NCI-H446 treated with DMSO at 0.1 percent for 48 hours (cell line): ENCODE results near the gene ATR.
"Not testable (repeated sequence)": the region's sequence is repeated elsewhere in the genome, so short reads cannot be mapped to it uniquely, and the experiment has no call there.

Experiments used
- DNase-seq: peaks from one replicate; lab custom pipeline; 2025; lab: John Stamatoyannopoulos, UW

Gene ATR

DNA sequence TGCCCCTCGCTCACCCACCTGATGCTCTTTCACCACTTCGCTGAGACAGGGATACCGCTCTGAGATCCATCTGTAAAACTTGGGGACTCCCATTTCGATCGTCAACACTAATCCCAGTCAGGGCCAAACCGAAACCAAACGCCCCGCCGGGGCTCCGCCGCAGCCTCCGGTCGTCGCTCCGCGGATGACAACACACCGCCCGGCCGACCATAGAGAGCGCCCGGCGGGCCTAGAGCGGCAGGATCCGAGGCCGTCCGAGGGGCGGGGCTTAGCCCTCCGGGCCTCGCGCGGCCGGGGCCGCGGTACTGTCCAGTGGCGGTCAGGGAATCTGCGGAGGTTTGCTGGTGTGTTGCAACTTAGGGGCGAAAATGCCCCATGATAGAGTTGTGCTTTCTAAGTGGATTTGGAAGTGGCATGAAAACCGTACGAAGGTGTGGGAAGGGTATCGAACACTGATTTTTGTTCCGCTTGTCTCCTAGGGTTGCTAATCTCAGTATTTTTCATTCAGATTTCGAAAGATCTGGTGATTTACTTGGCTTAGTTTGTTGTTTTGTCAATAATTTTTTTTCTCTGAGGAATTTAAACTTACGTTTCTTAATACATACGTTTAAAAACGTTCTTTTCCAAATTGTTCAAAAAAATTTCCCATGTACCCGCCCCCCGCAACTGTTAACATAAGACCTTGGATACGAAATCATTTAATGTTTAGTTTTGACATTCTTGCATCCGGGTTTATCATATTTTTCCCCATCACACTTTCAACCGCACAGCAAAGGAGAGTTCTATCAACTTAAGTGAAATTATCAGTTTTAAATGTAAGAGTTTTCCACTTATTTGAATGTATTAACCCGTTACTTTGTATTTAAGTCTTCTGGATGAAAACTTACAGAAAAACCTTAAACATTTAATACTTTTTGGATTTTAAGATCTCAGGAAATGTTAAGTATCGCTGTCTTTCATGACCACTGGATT lies 130.4 kb downstream of the ATR start, which contains the start of gene XRN1:
Gene XRN1 (minus strand): TSS at position 186 of the 972 bp plus-strand sequence. CDS start 93 bp downstream, at position 93.
- DNase-seq = peak; percentile 74

DNA sequence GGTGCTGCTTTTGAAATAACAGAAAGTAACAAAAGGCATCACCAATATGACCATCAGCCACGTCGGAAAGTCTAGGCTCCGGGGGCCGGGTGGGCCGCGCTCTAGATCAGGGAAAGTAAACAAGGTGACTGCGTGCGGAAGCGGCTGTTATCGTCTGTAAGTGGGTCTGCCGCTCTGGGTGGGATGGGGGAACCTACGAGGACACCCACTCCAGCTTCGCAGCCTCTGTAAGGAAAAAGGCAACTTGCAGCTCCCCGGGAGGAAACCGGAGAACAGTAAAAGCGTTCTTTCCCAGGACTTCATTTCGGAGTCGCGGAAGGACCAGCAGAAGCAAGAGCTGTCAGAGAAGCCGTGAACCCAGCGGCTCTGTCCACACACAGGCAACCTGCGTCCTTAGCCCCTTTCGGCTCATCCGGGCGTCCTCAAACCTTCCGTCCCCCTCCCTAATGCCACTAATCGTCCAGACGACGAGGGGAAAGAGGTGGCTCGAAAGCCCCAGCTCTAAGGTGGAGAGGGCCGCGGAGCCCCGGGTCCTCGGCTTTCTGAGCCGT lies 131.2 kb downstream of the ATR start:
- no peak for DNase-seq

DNA sequence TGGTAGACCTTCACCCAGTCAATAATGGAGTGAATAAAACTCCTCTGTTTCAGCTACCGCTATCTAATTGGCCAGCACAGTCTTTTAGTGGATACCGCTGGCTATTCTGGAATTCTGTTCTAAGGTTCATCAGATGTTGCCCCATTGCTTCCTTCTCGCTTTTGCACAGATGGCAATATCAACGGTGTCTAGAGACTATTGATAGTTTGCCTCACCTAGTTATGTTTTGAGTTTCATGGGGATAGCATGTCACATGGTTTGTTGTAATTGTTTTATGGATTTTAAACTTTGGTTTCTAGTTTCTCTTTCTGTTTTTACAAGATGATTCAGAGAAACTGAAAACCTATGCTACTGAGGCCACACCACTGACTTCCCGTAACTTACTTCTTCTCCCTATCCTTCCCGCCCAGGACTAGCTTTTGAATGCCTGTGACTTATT lies 132.7 kb downstream of the ATR start:
- no peak for DNase-seq

DNA sequence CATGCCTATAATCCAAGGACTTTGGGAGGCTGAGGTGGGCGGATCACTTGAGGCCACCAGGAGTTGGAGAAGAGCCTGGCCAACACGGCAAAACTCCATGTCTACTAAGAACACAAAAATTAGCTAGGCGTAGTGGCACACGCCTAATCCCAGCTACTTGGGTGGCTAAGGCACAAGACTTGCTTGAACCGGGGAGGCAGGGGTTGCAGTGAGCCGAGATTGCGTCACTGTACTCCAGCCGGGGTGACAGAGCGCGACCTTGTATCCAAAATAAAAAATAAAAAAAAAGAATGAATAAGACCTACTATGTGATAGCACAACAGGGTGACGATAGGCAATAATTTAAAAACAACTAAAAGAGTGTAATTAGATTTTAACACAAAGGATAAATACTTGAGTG lies 134.2 kb downstream of the ATR start:
- no peak for DNase-seq

DNA sequence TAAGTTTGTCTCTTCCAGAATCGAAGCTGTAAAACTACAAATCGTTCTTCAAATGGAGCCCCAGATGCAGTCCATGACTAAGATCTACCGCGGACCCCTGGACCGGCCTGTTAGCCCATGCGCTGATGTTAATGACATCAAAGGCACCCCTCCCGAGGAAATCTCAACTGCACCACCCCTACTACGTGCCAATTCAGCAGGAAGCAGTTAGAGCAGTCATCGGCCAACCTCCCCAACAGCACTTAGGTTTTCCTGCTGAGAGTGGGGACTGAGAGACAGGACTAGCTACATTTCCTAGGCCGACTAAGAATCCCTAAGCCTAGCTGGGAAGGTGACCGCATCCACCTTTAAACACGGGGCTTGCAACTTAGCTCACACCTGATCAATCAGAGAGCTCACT lies 135.5 kb downstream of the ATR start:
- DNase-seq = not testable (repeated sequence)

DNA sequence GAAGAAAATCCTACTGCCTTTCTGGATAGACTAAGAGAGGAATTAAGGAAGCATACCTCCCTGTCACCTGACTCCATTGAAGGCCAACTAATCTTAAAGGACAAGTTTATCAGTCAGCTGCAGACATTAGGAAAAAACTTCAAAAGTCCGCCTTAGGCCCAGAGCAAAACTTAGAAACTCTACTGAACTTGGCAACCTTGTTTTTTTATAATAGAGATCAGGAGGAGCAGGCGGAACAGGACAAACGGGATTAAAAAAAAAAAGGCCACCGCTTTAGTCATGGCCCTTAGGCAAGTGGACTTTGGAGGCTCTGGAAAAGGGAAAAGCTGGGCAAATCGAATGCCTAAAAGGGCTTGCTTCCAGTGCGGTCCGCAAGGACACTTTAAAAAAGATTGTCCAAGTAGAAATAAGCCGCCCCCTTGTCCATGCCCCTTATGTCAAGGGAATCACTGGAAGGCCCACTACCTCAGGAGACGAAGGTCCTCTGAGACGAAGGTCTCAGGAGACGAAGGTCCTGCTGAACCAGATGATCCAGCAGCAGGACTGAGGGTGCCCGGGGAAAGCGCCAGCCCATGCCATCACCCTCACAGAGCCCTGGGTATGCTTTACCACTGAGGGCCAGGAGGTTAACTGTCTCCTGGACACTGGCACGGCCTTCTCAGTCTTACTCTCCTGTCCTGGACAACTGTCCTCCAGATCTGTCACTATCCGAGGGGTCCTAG lies 138.9 kb downstream of the ATR start:
- DNase-seq = not testable (repeated sequence)

DNA sequence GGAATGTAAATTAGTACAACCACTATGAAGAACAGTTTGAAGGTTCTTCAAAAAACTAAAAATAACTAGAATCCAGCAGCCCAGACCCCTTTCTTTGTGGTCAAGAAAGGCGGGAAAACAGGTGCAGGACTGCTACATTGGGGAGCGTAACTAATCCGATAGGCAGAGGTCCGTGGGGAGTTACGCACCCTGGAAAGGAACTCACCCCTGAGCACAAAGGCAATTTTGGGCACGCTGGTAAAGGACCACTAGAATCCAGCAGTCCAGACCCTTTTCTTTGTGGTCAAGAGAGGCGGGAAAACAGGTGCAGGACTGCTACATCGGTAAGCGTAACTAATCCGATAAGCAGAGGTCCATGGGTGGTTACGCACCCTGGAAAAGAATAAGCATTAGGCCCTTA lies 140.4 kb downstream of the ATR start:
- DNase-seq = not testable (repeated sequence)

DNA sequence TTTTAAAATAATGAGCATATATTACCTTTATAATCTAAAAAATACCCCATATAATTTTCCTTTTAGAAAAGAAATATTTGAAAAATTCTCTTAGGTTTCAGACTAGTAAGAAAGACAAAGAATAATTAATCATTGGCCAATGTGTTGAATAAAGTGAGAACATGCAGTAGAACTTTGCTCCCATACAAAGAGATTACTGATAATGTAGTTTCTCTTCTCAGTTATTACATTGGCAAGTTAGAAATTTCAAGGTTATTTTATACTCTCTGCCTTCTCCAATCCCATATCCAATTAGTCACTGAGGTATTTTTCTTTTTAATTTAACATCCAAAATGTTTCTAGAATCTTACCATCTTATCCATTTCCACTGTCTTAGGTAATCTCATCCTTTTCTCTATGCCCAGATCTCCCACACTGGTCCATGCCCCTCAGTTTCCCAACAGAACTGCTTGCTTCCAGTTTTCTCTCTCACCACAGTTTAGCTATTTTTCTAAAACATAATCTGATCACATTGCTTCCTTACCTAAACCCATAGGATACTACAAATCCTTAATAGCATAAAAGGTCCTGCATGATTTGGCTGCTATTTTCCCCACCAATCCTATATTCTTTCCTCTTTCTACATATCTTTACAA lies 141.5 kb downstream of the ATR start:
- DNase-seq = no peak

DNA sequence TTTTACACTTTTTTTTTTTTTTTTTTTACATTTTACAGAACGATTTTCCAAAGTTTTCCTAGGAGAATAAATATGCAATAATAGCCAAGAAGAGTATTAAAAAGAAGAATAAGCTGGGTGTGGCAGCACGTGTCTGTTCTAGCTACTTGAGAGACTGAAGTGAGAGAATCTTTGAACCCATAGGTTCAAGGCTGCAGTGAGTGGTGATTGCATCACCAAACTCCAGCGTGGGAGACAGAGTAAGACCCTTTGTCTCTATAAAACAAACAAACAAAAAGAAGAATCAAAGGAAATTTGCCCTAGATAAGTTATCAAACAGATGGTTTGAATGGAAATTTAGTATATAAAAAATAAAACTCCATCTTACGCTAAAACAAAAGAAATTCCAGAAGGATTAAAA lies 144.0 kb downstream of the ATR start:
- no peak for DNase-seq

DNA sequence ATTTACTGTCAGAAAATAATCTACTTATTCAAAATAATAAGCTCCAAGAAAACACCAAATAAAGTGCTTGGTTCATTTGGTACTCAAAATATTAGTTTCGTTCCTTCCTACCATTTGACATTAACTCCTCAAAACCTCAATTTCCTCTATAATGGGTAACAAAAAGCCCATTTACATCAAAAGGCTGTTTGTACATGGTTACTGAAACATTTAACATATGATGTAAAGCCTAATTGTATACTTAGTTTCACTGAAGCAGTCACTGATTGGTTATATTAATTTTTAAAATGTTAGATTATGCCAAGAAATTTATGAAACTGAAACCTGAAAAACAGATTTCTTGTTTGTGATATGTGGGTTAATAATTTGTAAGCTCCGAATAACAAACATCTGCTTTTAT lies 145.4 kb downstream of the ATR start:
- DNase-seq = no peak

DNA sequence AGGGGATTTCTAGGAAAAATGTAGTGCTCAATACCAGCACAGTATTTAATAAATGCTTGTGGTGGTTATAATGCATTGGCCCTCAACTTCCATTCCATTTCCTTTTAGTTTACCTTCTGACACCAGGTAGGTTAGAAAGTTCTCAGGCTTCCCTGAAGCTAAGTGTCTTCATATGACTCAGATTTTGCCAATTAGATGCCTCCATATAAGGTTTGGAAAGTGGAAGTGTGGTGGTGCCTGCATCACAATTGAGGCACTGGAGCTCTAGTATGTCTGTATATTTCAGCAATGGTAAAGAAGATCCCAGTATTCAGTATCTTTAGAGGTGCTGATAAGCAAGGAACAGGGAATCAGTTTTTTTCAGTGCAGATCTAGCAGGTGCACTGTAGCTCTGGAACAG lies 149.0 kb downstream of the ATR start:
- DNase-seq = no peak

DNA sequence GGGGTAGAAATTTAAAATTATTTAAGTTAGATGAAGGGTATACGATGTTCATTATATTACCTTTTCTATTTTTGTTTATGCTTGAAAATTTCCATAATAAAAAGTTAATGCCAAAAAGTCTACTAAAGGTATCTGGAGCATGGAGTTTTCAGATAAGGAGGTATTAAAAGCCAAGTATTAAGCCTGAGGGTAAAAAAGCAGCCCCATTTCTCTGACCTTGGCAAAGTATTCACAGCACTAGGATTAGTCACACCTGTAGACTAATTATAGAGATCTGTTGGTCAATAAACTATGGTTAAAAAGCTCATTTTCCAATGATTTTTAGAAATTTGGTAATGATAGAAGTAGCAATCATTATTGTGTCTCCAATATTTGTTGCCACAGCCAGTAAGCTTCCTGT lies 153.8 kb downstream of the ATR start:
- DNase-seq = no peak

DNA sequence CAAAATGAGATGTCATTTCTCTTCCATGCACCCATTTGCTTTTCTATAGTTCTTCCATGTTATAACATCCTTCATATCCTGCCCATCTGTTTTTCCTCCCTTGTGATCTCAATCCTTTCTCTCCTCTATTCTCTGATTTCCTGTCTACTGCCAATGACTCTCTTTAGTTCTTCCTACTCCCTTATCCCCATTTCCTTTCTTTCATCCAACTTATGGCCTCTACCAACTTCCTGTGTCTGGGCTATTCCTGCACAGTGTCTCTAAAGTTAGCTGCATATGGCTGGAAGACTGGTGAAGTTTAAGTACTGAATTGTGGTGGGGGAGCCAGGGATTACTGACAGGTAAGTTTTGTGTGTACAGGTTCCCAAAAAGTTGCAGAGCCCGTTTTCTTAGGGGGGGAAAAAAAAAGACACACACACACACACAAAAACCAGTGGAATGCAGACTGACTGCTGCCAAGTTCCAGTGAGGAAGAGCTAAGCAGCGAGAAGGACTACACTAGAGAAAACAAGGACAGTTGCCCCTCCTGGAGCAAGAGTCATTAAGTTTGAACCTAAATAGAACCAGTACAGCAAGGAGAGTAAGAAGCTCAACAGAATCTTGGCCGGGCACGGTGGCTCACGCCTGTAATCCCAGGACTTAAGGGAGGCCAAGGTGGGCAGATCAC lies 159.5 kb downstream of the ATR start:
- DNase-seq = no peak

DNA sequence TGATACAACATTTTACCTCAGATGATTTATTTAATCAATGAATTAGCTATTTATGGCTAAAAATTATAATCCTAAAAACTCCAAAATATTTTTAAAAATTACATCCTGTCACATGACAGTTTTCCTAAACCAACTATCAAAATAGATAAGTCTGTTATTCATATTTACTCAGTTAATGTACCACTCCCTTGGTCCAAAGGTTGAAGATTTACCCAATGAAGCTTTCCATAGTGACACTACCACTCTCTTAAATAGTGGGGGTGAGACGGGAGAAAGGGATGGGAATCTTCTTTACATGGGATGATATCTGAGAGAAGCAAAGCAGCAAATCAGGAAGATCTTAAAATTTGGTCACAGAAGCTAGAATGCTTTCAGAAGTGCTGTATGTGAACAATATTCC lies 161.2 kb downstream of the ATR start:
- no peak for DNase-seq

DNA sequence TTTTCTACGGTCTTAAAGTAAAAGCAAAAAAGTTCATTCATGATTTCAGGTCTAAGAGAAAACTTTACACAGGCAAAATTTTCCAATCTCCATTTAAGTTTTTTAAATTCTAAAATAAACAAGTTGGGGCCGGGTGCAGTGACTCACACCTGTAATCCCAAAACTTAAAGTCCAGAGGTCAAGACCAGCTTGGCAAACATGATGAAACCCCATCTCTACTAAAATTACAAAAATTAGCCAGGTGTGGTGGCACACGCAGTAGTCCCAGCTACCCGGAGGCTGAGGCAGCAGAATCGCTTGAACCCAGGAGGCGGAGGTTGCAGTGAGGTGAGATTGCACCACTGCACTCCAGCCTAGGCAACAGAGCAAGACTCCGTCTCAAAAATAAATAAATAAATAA lies 178.0 kb downstream of the ATR start:
- not testable (repeated sequence) for DNase-seq
